Activated naive CD4-positive, alpha-beta T cell (primary cell): ENCODE measurements around the gene IDI1.

ENCODE experiments used
- DNase-seq, 4 experiments: peaks; one replicate each; lab custom pipeline; 2025; lab: John Stamatoyannopoulos, UW

The IDI1 gene

DNA sequence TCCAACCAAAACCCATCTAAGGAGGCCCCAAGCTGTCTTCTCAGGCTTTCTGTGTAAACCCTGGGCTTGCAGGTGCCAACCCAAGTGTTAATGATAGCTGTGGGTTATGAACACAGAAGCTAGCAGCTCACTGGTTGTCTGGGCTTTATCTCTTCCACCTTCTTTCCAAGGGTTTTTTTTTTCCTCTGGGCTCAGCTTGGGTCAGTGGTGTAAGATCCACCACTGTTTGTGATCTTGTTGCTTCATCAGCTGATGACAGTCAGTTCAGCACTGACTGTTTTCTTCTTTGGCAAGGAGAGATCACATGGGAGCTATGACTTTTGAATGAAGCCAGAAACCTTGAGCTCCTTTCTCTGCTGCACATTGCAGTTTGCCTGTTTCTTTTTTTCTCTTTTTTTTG lies 56.0 kb downstream of the IDI1 start:
- DNase-seq = no peak

DNA sequence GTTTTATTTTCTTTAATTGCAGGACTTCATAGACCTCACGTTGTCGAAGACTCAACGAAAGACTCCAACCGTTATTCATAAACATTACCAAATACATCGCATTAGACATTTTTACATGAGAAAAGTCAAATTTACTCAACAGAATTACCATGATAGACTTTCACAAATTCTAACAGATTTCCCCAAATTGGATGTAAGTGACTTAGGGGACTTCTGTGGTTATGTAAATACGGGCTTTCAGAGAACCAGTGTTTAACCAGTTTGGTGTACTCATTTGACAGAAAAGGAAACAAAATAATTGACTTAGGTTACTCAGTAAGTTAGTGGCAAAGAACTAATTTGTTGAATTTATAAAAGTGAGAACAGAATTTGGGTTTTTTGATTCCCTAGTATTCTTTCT lies 56.5 kb downstream of the IDI1 start:
- no peak for DNase-seq

DNA sequence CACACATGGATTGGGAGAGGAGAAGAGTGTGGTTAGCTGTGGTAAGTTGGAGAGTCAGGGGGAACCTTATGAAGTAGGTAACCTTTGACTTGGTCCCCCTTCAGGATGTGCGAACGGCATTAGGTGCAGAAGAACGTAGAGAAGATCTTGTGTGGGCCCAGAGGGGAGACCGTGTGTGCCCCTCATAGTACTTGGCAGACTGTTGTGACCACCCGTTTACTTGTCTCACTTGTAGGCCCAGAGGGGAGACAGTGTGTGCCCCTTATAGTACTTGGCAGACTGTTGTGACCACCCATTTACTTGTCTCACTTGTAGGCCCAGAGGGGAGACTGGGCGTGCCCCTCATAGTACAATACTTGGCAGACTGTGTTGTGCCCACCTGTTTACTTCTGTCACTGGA lies 58.1 kb downstream of the IDI1 start:
- no peak for DNase-seq
